Loucy (cell line): Measurements from ENCODE around the gene PATZ1.

Source experiments
- EZH2phosphoT487 ChIP-seq: fragments of 200-600 bp; IDR thresholded peaks from 2 replicates; pipeline ENCODE4 v1.6.1; 2018; ENCODE audit warnings: antibody characterized with exemption, mild to moderate bottlenecking, moderate library complexity, borderline replicate concordance
- TF ChIP-seq, protein P1 (sequence below): fragments of 200-600 bp; sonication (generic); conservative IDR thresholded peaks from 2 replicates; pipeline ENCODE4 v1.5.1; 2014; ENCODE audit warnings: mild to moderate bottlenecking, antibody characterized with exemption, low read length

DNA sequence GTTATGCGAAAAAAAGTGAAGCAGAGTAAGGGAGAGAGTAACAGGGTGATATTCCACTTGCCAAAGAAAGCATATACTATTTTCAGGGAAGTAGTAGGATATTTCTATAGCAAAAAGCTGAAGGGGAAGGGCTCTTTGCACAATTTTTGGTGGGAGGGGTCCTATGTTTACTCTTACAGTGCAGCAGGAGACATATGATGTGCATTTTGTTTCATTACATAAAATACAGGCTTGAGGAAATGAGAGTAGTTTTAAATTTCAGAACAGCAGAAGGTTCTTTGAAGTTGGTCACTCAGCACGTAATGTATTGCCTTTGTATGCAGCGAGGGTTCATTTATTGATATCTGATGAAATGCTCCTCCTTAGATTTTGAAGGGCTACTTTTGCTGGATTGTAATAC lies 50.8 kb downstream of the PATZ1 start:
- TF ChIP-seq, protein P1, sequence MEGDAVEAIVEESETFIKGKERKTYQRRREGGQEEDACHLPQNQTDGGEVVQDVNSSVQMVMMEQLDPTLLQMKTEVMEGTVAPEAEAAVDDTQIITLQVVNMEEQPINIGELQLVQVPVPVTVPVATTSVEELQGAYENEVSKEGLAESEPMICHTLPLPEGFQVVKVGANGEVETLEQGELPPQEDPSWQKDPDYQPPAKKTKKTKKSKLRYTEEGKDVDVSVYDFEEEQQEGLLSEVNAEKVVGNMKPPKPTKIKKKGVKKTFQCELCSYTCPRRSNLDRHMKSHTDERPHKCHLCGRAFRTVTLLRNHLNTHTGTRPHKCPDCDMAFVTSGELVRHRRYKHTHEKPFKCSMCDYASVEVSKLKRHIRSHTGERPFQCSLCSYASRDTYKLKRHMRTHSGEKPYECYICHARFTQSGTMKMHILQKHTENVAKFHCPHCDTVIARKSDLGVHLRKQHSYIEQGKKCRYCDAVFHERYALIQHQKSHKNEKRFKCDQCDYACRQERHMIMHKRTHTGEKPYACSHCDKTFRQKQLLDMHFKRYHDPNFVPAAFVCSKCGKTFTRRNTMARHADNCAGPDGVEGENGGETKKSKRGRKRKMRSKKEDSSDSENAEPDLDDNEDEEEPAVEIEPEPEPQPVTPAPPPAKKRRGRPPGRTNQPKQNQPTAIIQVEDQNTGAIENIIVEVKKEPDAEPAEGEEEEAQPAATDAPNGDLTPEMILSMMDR: no peak
- no peak for TF ChIP-seq EZH2phosphoT487
